ENCODE measurements around the gene WBP1L.

GRCh38 chr10:102856758-102857424 is 113.1 kb downstream of the WBP1L start:
- TF ChIP-seq CTCF (IDR thresholded peaks at IDR 0.05 in 4 of 5, conservative IDR thresholded peaks at IDR 0.05 in 1 of 5): no peak
- TF ChIP-seq POLR2A (IDR thresholded peaks at IDR 0.05): no peak
